ENCODE results near the gene SFN. TPM values are rescaled to one million over a fixed set of nuclear protein-coding genes. Genes with fewer than 3 reads are reported as not detected.

SFN gene
- total and polyA plus RNA-seq, 2 donors (not counting 3 experiments of a cell fraction or from before 2014, with no cell fraction given) = 0.08 to 0.33 TPM

- FAIRE-seq = no peak
- no peaks in the 10 kb centered on the region for H4K20me1 ChIP-seq (replicated peaks; ENCODE audit: control insufficient read depth, extremely low read depth, insufficient read depth, low read length)
- ChIA-PET CTCF (interaction anchor here (0.6 to 1.9 kb wide), 5 partner anchors 9 to 121 kb away, joined by 3 to 7 read pairs (median 3); partner anchors contain the start of gene ZDHHC18), POLR2A (no interaction called here)
- H2AFZ ChIP-seq (ENCODE audit: low read depth, low read length) = no peak overlapping the region
- no peaks in the 10 kb centered on the region for H3K79me2 ChIP-seq (ENCODE audit: control insufficient read depth, insufficient read depth, low read length)
- dilution Hi-C loops (cut with MboI; ENCODE audit: extremely low pct_ligation_motif_present, low sequenced_read_pairs) = no loop called here
- intact Hi-C loops (cut with micrococcal nuclease) = no loop called here
- no peaks in the 10 kb centered on the region for H3K4me1 ChIP-seq (ENCODE audit: control insufficient read depth, extremely low read depth, insufficient read depth, low read length)
- H3K4me3 ChIP-seq (replicated peaks in 1 of 3; ENCODE audit: insufficient read depth in 1 of 3, low read depth in 1 of 3, low read length in 3 of 3) = no peak overlapping the region
- H3K9me1 ChIP-seq (replicated peaks; ENCODE audit: control insufficient read depth, extremely low read depth, insufficient read depth, low read length) = no peaks in the 10 kb centered on the region
- H3K36me3 ChIP-seq (ENCODE audit: control insufficient read depth in 2 of 2, extremely low read depth in 1 of 2, insufficient read depth in 2 of 2, low read length in 2 of 2) = peaks cover 9 to 20% of the 10 kb centered on the region in 2 experiments
- DNase-seq (ENCODE audit: low read depth, low spot score) = no peak
- no peak for TF ChIP-seq POLR2A (IDR thresholded peaks at IDR 0.05; ENCODE audit: low read depth, low read length)
- no peak for TF ChIP-seq MYC (IDR thresholded peaks at IDR 0.05; ENCODE audit: low read depth, low read length)
- TF ChIP-seq MAX (IDR thresholded peaks at IDR 0.05; ENCODE audit: insufficient read depth, insufficient read length) = no peak
- no peak for TF ChIP-seq EZH2 (IDR thresholded peaks at IDR 0.05; ENCODE audit: borderline replicate concordance, low read depth, low read length, severe bottlenecking)
- BruUV-seq (replicated peaks) = no TSS peak
- H3K9me3 ChIP-seq (replicated peaks; ENCODE audit: control insufficient read depth, insufficient read depth, low read length) = no peaks in the 10 kb centered on the region
- H3K27me3 ChIP-seq (ENCODE audit: control insufficient read depth in 2 of 2, insufficient read depth in 2 of 2, low read length in 2 of 2) = no peaks in the 10 kb centered on the region
- no peak overlapping the region for H3K9ac ChIP-seq (replicated peaks; ENCODE audit: extremely low read depth, insufficient read depth, low read length)
- H3K4me2 ChIP-seq (ENCODE audit: insufficient read depth, low read length) = no peak overlapping the region
- no peak overlapping the region for H3K27ac ChIP-seq (ENCODE audit: insufficient read depth, low read depth, low read length)
These were observed 6.8 kb upstream of the SFN start for GRCh38 chr1:26856181-26856580.

GRCh38 chr1:26856604-26857469, 6.1 kb upstream of the SFN start:
- Histone ChIP-seq H3K9me3 (replicated peaks; ENCODE audit: control insufficient read depth, insufficient read depth, low read length) (no peaks in the 10 kb centered on the region), H3K4me2 (ENCODE audit: insufficient read depth, low read length) (no peak overlapping the region), H3K79me2 (ENCODE audit: control insufficient read depth, insufficient read depth, low read length) (no peaks in the 10 kb centered on the region), H3K27me3 (ENCODE audit: control insufficient read depth in 2 of 2, insufficient read depth in 2 of 2, low read length in 2 of 2) (no peaks in the 10 kb centered on the region), H4K20me1 (replicated peaks; ENCODE audit: control insufficient read depth, extremely low read depth, insufficient read depth, low read length) (no peaks in the 10 kb centered on the region), H3K9ac (replicated peaks; ENCODE audit: extremely low read depth, insufficient read depth, low read length) (no peak overlapping the region), H3K27ac (ENCODE audit: insufficient read depth, low read depth, low read length) (no peak overlapping the region), H3K4me3 (replicated peaks in 1 of 3; ENCODE audit: insufficient read depth in 1 of 3, low read depth in 1 of 3, low read length in 3 of 3) (no peak overlapping the region), H2AFZ (ENCODE audit: low read depth, low read length) (no peak overlapping the region), H3K4me1 (ENCODE audit: control insufficient read depth, extremely low read depth, insufficient read depth, low read length) (no peaks in the 10 kb centered on the region), H3K36me3 (ENCODE audit: control insufficient read depth in 2 of 2, extremely low read depth in 1 of 2, insufficient read depth in 2 of 2, low read length in 2 of 2) (peaks cover 4 to 15% of the 10 kb centered on the region in 2 experiments), H3K9me1 (replicated peaks; ENCODE audit: control insufficient read depth, extremely low read depth, insufficient read depth, low read length) (no peaks in the 10 kb centered on the region)
- DNase-seq (ENCODE audit: low read depth, low spot score) = no peak
- dilution Hi-C loops (cut with MboI; ENCODE audit: extremely low pct_ligation_motif_present, low sequenced_read_pairs) = no loop called here
- CTCF ChIA-PET = interaction anchor here (0.6 to 3.6 kb wide), 7 partner anchors 8 to 122 kb away, joined by 3 to 21 read pairs (median 6); partner anchors contain the start of gene ZDHHC18
- no peak for TF ChIP-seq MAX (IDR thresholded peaks at IDR 0.05; ENCODE audit: insufficient read depth, insufficient read length)
- no peak for TF ChIP-seq EZH2 (IDR thresholded peaks at IDR 0.05; ENCODE audit: borderline replicate concordance, low read depth, low read length, severe bottlenecking)
- TF ChIP-seq POLR2A (IDR thresholded peaks at IDR 0.05; ENCODE audit: low read depth, low read length) = no peak
- no peak for TF ChIP-seq MYC (IDR thresholded peaks at IDR 0.05; ENCODE audit: low read depth, low read length)
- TF ChIP-seq CTCF (IDR thresholded peaks at IDR 0.05; ENCODE audit: extremely low read depth in 1 of 2, insufficient read depth in 1 of 2, low read depth in 1 of 2, low read length in 2 of 2) = no peak
- TF ChIP-seq FOS (IDR thresholded peaks at IDR 0.05; ENCODE audit: borderline replicate concordance, insufficient read depth, low read length) = no peak
- TF ChIP-seq GATA2 (IDR thresholded peaks at IDR 0.05; ENCODE audit: insufficient read depth, insufficient read length, low read depth, low read length) = no peak
- no peak for TF ChIP-seq JUN (IDR thresholded peaks at IDR 0.05; ENCODE audit: borderline replicate concordance, insufficient read depth, insufficient read length, low read depth)
- TF ChIP-seq POLR2AphosphoS5 (IDR thresholded peaks at IDR 0.05; ENCODE audit: insufficient read depth, low read depth, low read length) = no peak
- no peak for FAIRE-seq
- POLR2A ChIA-PET = no interaction called here
- BruUV-seq (replicated peaks) = no TSS peak
- intact Hi-C loops (cut with micrococcal nuclease) = no loop called here
